Measurements from ENCODE around the gene ENAM.

The ENAM gene

DNA sequence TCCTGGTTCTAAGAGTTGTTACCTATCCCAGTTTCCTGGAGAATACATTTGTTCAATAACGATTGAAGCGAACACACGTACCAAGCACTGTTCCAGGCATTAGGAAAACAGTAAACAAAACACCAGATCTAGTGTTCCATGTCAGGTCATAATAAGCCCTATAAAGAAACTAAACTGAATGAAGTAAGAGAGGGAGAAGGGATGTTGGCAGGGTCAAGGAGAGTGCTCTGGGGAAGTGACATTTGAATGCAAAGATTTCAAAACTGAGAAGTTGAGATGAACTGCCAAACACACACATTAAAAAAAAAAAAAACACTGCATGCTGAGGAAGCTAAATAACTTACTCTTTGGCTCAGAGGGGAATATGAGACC, 14.4 kb upstream of the ENAM start:
- DNase-seq (ENCODE audit: extremely low read depth, insufficient read length), result no peak
- Histone ChIP-seq H3K27me3 (replicated peaks; ENCODE audit: control insufficient read depth, insufficient read depth, low read length) (no peaks in the 10 kb centered on the region), H3K4me3 (replicated peaks; ENCODE audit: low read depth, low read length) (peak overlapping the region; percentile 17; the same call in 1 of the 2 replicates), H3K36me3 (ENCODE audit: control insufficient read depth, insufficient read depth, low read length) (no peaks in the 10 kb centered on the region)
- no peak for TF ChIP-seq CTCF (IDR thresholded peaks at IDR 0.05; ENCODE audit: insufficient read depth, low read length, poor library complexity, severe bottlenecking)

DNA sequence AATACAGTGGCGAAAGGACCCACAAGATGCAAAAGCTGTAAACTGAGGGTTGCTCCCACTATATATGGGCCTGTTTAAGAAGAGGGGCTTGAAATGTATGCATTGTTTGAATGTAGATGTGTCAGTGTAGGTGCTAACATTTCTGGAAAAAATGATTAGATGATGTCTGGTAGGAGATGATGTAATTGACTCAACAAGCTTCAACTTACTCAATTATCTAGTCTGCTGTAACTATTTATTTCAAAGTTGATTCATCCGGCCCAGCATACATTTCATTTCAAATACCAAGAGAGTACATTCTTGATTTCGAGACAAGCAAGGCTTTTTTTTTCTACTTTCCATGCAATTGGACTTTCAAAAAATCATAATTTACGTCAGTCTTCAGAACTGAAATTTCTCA, 9.3 kb upstream of the ENAM start:
- DNase-seq (ENCODE audit: extremely low read depth, insufficient read length), result no peak
- no peak for TF ChIP-seq CTCF (IDR thresholded peaks at IDR 0.05; ENCODE audit: insufficient read depth, low read length, poor library complexity, severe bottlenecking)
- Histone ChIP-seq H3K27me3 (replicated peaks; ENCODE audit: control insufficient read depth, insufficient read depth, low read length) (no peaks in the 10 kb centered on the region), H3K36me3 (ENCODE audit: control insufficient read depth, insufficient read depth, low read length) (no peaks in the 10 kb centered on the region), H3K4me3 (replicated peaks; ENCODE audit: low read depth, low read length) (no peak overlapping the region)

DNA sequence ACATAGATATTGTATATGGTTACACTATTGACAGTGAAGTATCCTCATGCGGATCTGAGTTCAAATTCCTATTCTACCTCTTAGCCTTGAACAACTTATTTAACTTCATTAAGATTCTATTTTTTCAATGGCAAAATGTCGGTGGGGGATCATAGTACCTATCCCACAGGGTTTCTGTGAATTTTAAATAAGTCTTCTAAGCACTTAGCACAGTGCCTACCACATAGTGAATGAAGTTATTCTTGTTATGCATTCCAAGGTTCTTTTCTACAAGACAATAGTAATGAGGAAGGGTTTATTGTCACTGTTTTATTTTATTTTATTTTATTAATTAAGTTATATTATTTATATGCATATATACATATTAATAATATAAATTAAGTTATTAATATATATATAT, 8.8 kb upstream of the ENAM start:
- Histone ChIP-seq H3K36me3 (ENCODE audit: control insufficient read depth, insufficient read depth, low read length) (no peaks in the 10 kb centered on the region), H3K27me3 (replicated peaks; ENCODE audit: control insufficient read depth, insufficient read depth, low read length) (no peaks in the 10 kb centered on the region), H3K4me3 (replicated peaks; ENCODE audit: low read depth, low read length) (no peak overlapping the region)
- no peak for TF ChIP-seq CTCF (IDR thresholded peaks at IDR 0.05; ENCODE audit: insufficient read depth, low read length, poor library complexity, severe bottlenecking)
- DNase-seq (ENCODE audit: extremely low read depth, insufficient read length), result no peak

GRCh38 chr4:70623323-70623722, 5.2 kb upstream of the ENAM start:
- Histone ChIP-seq H3K27me3 (replicated peaks; ENCODE audit: control insufficient read depth, insufficient read depth, low read length) (no peaks in the 10 kb centered on the region), H3K36me3 (ENCODE audit: control insufficient read depth, insufficient read depth, low read length) (no peaks in the 10 kb centered on the region), H3K4me3 (replicated peaks; ENCODE audit: low read depth, low read length) (no peak overlapping the region)
- TF ChIP-seq CTCF (IDR thresholded peaks at IDR 0.05; ENCODE audit: insufficient read depth, low read length, poor library complexity, severe bottlenecking), result no peak
- DNase-seq (ENCODE audit: extremely low read depth, insufficient read length), result no peak

DNA sequence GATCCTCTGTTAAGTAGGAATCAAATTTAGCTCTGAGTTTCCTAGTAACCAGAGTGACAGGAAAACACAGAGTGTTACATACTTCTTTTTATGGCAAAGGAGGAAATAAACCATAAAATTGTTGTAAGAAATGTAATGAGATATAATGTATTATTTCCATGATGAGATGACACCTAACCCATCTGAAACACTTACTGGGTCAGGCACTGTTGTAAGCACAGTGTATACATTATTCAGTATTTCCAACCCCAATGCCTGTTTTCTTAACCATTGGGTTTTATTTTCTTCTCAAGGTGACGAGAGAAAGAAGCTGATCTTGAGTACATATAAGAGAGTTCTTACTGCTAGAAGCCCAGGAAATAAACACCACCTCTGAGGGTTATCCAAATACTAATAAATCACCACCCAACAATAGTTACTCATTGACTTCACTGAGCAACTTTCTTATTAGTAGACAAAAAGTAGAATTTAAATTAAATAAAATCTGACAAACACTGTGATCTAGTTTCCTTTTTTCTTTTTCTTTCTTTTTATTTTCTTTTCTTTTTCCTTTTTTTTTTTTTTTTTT, 4.2 kb upstream of the ENAM start:
- no peak for DNase-seq (ENCODE audit: extremely low read depth, insufficient read length)
- TF ChIP-seq CTCF (IDR thresholded peaks at IDR 0.05; ENCODE audit: insufficient read depth, low read length, poor library complexity, severe bottlenecking), result no peak
- H3K36me3 ChIP-seq (ENCODE audit: control insufficient read depth, insufficient read depth, low read length), result no peaks in the 10 kb centered on the region
- H3K4me3 ChIP-seq (replicated peaks; ENCODE audit: low read depth, low read length), result no peak overlapping the region
- H3K27me3 ChIP-seq (replicated peaks; ENCODE audit: control insufficient read depth, insufficient read depth, low read length), result no peaks in the 10 kb centered on the region

GRCh38 chr4:70627620-70628019, 924 bp upstream of the ENAM start:
- DNase-seq (ENCODE audit: extremely low read depth, insufficient read length), result no peak
- H3K36me3 ChIP-seq (ENCODE audit: control insufficient read depth, insufficient read depth, low read length), result no peaks in the 10 kb centered on the region
- H3K27me3 ChIP-seq (replicated peaks; ENCODE audit: control insufficient read depth, insufficient read depth, low read length), result no peaks in the 10 kb centered on the region
- no peak overlapping the region for H3K4me3 ChIP-seq (replicated peaks; ENCODE audit: low read depth, low read length)
- no peak for TF ChIP-seq CTCF (IDR thresholded peaks at IDR 0.05; ENCODE audit: insufficient read depth, low read length, poor library complexity, severe bottlenecking)

Measured in GM06990 (cell line).